SW480 (cell line): ENCODE data around the gene KSR1.
A peak's percentile ranks its signal among the peaks of the same experiment; 100 is the strongest.

Source experiments
- DNase-seq: peaks from one replicate; pipeline ENCODE4 v3.0.0-alpha.2; 2016; ENCODE audit warnings: low spot score

Gene KSR1

DNA sequence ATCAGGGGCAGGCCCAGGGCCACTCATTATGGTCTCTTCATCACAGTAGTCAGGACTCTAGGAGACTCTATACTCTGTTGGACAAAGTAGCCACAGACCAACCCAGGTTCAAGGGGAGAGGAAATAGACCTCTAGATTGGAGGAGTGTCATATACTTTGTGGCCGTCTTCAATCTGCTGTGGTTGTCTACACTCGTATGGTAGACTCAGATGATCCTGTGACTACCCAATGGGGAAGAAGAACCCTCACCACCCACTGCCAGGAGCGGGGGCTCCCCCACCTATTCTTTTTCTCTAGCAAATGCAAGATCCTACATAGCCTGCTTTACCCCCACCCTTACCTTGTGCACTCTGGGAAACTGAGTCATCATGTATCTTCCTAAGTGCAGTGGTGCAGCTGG is 80.5 kb downstream of the KSR1 start:
- DNase-seq: no peak

DNA sequence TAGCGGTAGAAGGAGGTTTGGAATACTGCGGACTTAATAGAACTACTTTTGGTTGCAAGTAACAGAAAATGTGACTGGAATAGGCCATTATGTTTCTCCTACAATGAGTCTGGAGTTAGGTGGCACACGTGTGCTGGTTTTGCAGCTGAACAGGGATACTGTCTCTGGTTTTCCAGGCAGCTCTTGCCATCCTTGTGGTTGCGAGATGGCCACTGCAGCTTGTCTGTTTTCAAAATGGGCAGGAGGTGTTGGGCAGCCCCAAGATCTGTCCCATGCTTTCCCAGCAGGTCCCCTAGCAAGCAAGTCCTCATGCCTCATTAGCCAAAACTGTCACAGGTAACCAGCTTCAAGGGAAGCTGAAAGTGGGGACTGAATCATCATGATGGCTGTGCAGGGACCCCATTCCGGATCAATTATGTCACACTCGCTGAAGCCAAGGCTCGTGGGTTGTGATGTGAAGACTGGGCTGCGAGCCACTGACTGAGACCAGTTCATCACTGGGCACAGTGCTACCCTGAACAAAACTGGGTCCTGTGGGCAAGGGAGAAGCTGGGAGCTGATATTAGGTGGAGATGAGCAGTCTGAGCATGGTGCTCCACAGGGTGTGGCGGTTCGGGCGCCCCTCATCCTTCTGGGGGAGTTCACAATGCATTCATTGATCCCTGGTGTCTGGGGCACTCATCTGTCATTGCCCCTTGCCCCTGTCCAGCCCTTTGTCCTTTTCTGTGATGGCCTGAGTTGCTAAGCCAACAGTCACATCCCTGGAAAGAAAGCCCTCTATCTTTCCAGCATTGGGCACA is 82.1 kb downstream of the KSR1 start:
- no peak for DNase-seq

GRCh38 chr17:27539152-27539551 is 82.9 kb downstream of the KSR1 start:
- no peak for DNase-seq

- no peak for DNase-seq
These were observed 83.6 kb downstream of the KSR1 start for GRCh38 chr17:27539794-27540317.

DNA sequence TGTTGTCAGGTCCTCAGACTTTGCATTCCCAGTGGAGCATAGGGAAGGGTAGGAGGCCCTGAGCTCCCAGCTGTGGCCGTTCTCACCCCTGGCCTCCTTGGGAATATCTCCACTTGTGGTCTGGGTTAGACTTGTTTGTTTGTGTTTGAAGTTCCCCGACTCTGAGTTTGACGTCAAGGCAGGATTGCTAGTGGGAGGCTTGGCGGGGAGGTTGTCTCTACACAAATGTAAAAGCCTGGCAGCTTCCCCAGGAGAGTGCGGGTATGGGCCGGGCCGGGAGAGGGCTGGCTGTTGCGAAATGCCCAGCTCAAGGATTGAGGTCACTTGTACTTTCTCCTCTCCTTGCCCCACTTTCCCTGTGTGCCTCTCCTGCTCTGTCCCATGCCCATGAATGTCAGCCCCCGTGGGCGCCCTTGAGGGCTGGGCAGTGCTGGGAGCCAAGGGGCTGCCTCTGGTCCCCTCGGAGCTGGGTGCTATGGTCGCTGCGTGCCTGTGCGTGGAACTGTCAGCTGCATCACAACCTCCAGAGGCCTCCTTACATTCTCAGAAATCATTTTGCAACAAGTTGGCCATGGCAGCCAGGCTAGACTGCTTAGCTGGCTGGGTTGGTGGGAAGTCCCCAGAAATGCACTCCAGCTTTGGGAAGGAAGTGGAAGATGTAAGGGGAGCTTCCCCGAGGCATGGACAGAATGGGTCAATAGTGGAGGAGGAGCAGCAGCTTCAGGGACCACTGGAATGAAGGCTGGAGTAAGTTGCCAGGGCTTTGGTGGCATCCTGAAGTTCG is 84.3 kb downstream of the KSR1 start:
- no peak for DNase-seq

- DNase-seq: no peak
These were observed 85.2 kb downstream of the KSR1 start for GRCh38 chr17:27541301-27542023.

GRCh38 chr17:27542841-27543463 is 86.7 kb downstream of the KSR1 start:
- no peak for DNase-seq

DNA sequence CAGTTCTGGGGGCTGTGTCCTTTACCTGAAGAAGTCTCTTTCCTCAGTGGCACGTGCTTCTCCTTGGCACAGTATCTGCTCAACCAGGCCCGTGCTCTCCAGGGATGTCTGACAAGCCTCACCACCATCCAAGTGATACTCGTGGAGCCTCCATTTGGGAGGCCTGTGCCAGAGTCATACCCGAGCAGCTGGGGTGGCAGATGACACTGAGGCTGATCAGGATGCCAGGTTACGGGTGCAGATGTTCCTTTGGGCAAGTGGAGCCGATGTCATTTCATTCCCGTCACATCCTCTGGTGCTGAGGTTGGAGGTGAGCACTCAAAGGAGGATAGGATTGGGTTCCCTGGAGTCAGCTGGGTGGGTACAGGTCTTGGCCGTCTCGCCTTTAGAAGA is 87.2 kb downstream of the KSR1 start:
- DNase-seq: no peak

DNA sequence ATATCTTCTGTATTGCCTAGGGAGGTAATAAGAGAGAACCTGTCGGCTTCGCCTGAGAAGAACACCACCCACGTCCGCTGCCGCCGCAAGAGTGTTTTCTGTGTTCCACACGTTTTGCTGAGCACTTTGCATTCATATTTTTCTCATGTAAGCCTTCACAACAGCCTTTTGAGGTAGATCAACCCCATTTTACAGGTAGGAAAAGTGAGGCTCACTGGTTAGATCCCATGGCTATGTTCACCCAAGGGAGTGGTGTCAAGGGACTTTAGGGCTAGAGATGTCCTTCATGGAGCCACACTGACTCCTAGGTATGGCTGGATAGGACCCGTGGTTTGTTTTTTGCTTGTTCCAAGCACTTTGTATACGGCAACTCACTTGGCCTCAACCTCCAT is 87.7 kb downstream of the KSR1 start:
- DNase-seq: no peak

DNA sequence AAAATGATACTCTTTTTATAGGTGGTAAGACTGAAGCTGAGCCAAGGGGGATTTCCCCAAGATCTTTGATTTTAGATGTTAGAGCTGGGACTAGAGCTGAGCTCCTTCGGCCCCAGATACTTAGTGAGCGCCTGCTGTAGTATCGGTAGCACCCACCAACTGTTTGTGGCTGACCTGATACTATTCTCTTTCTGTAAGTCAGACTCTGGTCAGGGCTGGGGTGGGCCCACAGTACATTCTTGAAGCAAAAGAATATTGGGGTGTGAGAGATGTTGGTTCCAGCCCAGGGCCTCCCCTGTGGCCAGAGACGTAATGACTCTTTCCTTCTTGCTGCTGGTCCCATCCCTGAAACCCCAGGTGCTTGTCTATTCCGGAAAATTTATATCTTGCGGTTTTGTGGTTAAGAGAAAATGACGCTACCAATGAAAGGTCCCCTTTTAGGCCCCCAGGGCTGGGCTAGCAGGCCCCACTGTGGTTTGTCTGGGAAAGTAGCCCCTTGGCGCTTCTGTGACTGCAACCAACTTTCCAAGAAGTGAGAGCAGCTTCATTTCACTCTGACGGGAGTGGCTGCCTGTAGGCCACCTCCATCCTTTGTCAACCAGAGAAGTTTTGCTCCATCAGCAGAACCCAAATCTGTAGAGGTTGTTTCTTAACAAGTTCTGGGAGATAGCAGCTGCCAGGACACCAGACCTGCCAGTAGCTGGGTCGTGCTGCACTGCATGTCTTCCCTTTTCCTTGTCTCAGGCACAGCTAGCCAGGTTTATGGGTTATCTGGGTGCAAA is 88.3 kb downstream of the KSR1 start:
- DNase-seq: peak; percentile 61

DNA sequence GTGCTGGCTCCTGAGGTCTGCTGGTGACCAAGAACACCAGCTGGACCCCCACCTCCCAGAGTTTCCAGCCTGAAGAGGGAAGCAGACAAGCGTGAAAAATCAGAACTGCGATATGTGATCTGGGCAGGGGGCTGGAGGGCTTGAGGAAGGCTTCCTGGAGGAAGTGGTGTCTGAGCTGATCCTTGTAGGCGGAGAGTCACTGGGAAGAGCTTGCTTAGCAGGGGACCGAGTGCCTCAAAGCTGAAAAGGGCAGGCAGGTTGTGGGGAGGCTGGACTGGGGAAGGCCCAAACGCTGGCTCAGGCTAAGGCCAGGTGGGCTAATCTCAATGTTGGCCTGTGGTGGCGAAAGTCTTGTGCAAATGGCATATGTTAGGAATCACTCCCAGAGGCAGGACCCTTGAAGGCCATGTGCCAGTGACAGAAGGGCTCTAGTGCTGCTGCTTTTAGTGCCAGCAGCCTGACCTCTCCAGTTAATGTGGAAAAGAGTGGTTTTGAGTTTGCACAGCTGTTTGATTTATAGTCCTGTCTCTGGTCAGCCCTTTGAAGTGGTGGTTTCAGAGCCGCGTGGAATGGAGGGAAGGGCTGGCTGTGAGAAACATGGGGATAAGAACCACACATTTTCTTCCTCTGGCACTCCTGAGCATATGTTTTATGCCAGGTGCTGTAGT is 89.4 kb downstream of the KSR1 start:
- DNase-seq: peak; percentile 92

- DNase-seq: no peak
These were observed 90.5 kb downstream of the KSR1 start for GRCh38 chr17:27546624-27547300.

- DNase-seq: no peak
These were observed 91.0 kb downstream of the KSR1 start for GRCh38 chr17:27547301-27547683.

DNA sequence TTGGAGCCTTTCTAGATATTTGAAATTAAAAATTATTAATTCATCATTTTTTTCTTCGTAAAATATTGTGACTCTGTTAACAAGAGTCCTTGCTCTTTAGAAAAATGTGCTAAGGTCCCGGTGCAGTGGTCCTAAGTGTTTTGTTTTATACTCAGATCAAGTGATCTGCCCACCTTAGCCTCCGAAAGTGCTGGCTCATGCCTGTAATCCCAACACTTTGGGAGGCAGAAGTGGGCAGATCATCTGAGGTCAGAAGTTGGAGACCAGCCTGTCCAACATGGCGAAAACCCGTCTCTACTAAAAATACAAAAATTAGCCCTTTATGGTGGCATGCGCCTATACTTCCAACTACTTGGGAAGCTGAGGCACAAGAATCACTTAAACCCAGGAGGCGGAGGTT is 92.1 kb downstream of the KSR1 start:
- DNase-seq: no peak

DNA sequence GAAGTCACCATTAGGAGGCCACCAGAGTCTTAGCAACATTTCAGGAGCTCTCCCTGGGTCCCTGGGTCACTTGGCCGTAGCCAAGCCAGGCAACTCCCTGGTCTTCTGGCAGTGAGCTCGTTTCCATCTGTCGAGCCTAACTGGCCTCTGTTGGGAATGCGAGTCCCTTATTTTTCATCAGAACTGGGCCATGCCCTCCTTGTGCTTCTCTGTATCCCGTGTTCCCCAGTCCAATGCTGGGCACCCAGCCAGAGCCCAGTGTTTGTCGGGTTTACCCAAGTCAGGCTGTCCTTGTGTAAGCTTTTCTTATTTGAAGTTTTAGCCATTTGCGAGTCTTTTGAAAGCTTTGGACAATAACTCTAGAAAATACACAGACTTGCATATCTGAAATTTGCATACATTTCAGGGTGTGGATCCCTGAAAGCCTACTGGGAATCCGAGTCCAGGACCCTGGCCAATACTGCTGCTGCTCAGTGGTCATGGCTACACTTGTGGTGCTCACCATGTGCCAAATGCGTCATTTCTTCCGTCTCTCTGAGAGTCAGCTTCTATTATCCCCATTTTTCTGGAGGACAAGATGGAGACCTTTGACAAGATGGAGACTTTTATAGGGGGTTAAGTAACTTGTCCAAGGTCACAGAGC is 93.1 kb downstream of the KSR1 start:
- DNase-seq: no peak

DNA sequence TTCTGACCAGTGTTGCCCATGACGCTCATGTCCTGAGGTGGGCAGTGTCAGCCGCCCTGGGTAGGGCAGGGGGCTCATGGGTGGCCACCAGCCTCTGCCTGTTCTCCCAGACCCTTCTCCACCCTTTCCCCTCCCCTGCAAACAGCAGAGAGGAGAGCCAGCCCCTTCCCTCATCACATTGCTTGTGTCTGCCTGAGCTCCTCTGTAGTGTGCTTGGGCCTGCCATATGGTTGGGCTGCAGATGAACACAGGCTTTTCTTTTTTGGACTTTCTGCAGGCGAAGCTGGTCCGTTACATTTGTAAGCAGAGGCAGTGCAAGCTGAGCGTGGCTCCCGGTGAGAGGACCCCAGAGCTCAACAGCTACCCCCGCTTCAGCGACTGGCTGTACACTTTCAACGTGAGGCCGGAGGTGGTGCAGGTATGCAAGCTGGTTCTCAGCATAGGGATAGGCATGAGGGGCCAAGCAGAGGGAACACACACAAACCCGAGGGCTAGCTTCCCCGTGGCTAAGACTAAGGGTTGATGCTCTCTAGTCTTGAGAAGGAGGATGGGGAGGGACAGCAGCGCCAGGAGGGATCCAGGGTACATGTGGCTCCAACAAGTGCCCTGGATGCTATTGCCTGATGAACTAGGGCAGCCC is 94.2 kb downstream of the KSR1 start:
- no peak for DNase-seq

DNA sequence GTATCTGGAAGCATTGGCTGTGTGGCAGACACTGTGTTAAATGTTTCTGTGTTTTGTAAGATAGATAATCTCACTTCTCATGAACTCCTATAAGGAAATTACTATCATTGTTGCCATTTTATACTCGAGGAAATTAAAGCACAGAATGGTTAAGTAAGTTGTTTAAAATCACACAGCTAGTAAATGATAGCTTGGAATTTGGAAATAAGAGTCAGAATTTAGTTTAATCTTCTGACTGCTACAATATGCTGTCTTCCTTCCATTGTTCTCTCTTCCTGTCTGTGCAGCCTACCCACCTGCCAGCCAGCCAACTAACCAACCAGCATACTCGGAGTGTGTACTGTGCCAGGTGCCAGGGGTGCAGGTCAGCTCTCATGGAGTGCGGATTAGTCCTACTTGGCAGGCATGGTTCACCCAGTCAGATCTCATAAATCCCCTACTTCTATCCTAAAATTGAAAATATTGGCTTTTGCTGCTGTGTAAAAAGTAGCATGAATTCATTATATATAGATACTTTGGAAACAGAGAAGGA is 94.8 kb downstream of the KSR1 start:
- DNase-seq: no peak

- peak; percentile 59 for DNase-seq
These were observed 95.5 kb downstream of the KSR1 start for GRCh38 chr17:27551701-27552248.
